Measurements from ENCODE around the gene SCGB1C1.
"Not testable (repeated sequence)": the region's sequence is repeated elsewhere in the genome, so short reads cannot be mapped to it uniquely, and the experiment has no call there.

Gene SCGB1C1

DNA sequence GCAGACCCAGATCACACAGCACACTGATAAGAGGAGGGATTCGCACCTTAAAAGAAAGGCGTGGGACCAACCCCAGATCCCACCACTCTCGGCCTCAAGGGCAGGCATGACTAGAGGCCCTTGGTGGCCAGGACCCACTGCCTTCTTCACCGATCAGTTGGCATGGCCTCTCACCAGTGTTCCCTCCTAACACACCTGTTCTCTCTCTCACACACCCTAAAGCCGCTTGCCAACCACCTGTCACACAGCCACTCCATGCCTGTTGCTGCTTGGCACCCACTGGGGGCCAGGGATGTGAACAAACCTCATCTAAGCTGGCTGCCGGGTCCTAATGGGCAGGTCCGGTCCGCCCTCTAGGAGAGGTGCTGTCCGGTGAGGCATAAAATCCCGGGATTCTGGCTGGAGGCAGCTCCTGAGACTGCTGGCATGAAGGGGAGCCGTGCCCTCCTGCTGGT, at the start of gene SCGB1C1:
SCGB1C1 (plus strand) TSS at position 405 of the 455 bp plus-strand sequence; CDS start at position 427, 22 bp downstream.
- in situ Hi-C loops (cut with MboI; ENCODE audit: low pct_unique_long_range_greater_than_20kb, low sequenced_read_pairs, unreplicated experiment); DNase-seq (ENCODE audit: low spot score): not testable (repeated sequence)

DNA sequence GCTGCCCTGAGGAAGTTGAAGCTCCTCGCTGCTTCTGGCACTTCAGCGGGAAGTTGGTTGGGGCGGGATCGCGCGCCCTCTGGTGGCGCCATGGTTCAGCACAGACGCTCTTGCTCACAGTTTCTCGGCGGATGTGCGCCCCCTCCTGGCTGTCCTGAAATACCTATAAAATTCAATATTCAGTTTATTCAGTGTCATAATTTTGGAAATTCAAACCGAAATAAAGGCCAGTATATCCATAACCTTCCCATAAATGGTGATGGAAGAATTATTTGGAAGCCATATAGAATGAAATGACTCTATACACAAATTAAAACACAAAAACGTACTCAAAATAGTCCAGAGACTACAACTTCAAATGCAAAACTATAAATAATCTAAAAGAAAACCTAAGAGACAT, 12.6 kb upstream of the SCGB1C1 start:
- DNase-seq (ENCODE audit: low spot score); in situ Hi-C loops (cut with MboI; ENCODE audit: low pct_unique_long_range_greater_than_20kb, low sequenced_read_pairs, unreplicated experiment): not testable (repeated sequence)

DNA sequence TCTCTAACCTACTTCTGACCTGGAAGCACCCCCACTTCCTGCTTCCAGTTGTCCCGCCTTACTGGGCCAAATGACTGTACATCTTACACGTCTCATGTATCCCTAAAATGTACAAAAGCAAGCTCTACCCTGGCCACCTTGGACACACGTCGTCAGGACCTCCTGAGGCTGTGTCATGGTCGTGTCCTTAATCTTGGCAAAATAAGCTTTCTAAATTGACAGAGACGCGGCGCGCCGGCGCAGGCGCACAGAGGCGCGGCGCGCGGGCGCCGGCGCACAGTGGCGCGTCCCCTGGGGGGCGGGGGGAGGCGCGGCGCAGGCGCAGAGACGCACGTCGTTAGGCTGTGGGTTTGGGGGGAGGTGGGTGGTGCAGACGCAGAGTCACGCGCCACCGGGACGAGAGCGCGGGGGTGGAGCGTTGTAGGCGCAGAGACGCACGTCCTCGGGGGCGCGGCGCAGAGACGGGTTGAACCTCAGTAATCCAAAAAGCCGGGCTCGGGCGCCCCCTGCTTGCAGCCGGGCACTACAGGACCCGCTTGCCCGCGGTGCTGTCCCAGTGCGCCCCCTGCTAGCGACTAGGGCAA, 3.6 kb upstream of the SCGB1C1 start:
- in situ Hi-C loops (cut with MboI; ENCODE audit: low pct_unique_long_range_greater_than_20kb, low sequenced_read_pairs, unreplicated experiment); DNase-seq (ENCODE audit: low spot score): not testable (repeated sequence)

DNA sequence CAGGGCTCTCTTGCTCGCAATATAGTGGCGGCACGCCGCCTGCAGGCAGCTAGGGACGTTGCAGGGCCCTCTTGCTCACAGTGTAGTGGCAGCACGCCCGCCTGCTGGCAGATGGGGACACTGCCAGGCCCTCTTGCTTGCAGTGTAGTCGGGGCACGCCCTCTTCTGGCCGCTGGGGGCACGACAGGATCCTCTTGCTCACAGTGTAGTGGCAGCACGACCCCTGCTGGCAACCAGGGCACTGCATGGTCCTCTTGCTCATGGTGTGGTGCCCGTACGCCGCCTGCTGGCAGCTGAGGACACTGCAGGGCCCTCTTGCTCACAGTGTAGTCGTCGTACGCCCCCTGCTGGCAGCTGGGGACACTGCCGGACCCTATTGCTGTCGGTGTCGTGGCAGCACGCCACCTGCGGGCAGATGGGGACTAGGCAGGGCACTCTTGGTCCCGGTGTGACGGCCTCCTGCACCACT, 3.0 kb upstream of the SCGB1C1 start:
- in situ Hi-C loops (cut with MboI; ENCODE audit: low pct_unique_long_range_greater_than_20kb, low sequenced_read_pairs, unreplicated experiment); DNase-seq (ENCODE audit: low spot score): not testable (repeated sequence)

DNA sequence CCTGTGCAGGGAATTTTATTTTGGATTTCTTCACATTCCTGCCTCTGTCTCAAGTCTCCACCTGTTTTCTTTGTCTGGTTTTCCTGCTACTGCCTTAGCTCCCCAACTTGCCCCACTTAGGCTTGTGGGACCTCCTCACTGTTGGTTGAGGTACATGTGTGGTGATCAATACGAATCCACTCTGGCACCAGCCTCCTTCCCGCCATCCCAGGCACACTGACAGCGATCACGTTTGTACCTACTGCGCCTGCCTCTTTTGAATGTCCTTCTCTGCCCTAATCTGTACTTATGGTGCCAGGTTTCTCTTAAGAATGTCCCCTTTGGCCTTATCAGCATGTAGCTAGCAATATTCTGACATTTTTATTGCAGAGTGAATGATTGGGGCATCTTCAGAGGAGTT, 2.3 kb upstream of the SCGB1C1 start:
- DNase-seq (ENCODE audit: low spot score); in situ Hi-C loops (cut with MboI; ENCODE audit: low pct_unique_long_range_greater_than_20kb, low sequenced_read_pairs, unreplicated experiment): not testable (repeated sequence)

DNA sequence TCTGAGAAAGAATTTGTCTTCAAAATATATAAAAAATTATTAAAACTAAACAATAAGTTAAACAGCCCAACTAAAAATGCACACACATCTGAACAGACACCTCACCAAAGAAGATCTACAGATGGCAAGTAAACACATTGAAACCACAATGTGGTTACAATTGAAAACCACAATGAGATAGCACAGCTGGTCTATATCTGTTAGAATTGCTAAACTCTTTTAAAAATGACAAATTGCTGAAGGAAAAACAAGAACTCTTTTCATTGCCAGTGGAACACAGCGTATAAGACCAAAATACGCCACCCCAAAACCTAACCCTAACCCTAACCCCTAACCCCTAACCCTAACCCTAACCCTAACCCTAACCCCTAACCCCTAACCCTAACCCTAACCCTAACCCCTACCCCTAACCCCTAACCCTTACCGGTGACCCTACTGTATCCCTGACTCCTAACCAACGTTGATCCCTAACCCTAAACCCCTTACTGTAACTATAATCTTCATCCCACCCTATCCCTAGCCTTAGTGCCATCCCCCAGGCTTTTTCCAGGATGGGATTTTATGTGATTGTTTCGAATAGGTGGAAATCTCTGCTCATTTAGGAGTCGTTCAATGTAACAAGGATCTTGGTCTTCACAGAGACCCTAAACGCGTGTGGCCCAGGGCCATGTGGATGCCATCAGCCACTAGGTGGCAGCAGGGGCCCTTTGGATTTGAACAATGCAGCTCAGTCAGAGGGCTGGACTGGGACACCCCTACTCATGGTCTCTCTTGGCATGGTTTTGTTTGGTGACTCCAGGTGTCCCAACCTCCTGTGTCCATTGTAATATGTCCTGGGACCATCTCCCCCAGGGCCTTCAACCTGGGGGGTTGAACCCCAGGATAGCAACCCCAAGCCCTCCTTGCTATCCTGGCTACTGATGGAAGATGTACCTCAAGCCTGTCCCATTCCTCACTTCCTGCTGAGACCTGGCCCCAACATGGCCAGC, 1.1 kb upstream of the SCGB1C1 start:
- TF ChIP-seq, protein P1, sequence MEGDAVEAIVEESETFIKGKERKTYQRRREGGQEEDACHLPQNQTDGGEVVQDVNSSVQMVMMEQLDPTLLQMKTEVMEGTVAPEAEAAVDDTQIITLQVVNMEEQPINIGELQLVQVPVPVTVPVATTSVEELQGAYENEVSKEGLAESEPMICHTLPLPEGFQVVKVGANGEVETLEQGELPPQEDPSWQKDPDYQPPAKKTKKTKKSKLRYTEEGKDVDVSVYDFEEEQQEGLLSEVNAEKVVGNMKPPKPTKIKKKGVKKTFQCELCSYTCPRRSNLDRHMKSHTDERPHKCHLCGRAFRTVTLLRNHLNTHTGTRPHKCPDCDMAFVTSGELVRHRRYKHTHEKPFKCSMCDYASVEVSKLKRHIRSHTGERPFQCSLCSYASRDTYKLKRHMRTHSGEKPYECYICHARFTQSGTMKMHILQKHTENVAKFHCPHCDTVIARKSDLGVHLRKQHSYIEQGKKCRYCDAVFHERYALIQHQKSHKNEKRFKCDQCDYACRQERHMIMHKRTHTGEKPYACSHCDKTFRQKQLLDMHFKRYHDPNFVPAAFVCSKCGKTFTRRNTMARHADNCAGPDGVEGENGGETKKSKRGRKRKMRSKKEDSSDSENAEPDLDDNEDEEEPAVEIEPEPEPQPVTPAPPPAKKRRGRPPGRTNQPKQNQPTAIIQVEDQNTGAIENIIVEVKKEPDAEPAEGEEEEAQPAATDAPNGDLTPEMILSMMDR (IDR thresholded peaks at IDR 0.05; ENCODE audit: extremely low read depth, insufficient read depth, missing control alignments): peak; percentile 58
- in situ Hi-C loops (cut with MboI; ENCODE audit: low pct_unique_long_range_greater_than_20kb, low sequenced_read_pairs, unreplicated experiment); DNase-seq (ENCODE audit: low spot score): not testable (repeated sequence)

DNA sequence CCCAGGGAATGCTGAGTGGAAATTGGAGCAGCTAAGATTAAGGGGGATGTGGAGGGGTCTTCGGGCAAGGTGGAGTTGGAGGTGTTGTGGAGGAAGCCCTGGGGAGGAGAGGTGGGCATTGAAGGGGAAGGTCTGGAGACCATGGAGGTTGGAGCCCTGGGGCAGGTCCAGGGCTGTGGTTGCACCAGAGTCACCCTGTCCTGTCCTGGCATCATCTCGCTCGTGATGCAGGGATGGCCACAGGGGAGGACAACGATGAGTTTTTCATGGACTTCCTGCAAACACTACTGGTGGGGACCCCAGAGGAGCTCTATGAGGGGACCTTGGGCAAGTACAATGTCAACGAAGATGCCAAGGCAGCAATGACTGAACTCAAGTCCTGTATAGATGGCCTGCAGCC, 603 bp downstream of the SCGB1C1 start:
- DNase-seq (ENCODE audit: low spot score); in situ Hi-C loops (cut with MboI; ENCODE audit: low pct_unique_long_range_greater_than_20kb, low sequenced_read_pairs, unreplicated experiment): not testable (repeated sequence)

DNA sequence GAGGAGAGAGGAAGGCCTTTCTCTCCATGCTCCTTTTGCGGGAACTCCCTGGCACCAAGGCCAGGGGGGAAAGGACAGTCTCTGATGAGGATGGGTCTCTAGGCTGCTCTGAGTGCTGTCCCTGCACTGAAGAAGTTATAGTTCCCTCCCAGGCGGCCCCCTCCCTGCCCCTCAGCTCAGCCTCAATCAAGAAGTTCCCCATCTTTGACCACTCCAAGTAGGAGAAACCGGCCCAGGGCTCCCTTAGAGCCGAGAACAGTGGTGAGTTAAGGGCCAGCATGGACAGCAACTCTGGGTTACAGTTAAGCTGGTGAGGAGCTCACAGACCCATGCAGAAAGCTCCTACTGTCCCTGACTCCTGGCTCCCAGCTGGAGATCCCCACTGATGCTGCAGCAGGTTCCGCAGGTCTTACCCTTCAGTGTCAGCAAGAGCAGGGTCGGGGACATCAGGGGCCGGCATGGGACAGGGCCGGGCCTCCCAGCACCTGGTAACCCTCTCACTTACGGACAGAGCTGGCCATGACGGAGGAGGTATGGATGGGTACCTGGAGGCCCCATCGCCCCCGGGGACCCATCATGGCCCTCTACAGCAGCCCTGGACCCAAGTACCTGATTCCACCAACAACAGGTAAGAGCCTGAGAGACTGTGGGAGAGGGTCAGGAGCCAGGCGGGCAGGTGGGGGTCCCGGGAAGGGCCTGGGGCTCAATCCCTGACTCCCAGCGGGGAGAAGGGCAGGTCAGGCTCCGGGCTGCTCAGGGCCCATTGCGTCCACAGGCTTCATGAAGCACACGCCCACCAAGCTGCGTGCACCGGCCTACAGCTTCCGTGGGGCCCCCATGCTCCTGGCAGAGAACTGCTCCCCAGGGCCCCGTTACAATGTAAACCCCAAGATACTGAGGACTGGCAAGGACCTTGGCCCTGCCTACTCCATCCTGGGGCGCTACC, 4.2 kb downstream of the SCGB1C1 start:
- TF ChIP-seq, protein P1 (IDR thresholded peaks at IDR 0.05; ENCODE audit: extremely low read depth, insufficient read depth, missing control alignments): no peak
- no peak for DNase-seq (ENCODE audit: low spot score)
- in situ Hi-C loops (cut with MboI; ENCODE audit: low pct_unique_long_range_greater_than_20kb, low sequenced_read_pairs, unreplicated experiment): no loop called here

DNA sequence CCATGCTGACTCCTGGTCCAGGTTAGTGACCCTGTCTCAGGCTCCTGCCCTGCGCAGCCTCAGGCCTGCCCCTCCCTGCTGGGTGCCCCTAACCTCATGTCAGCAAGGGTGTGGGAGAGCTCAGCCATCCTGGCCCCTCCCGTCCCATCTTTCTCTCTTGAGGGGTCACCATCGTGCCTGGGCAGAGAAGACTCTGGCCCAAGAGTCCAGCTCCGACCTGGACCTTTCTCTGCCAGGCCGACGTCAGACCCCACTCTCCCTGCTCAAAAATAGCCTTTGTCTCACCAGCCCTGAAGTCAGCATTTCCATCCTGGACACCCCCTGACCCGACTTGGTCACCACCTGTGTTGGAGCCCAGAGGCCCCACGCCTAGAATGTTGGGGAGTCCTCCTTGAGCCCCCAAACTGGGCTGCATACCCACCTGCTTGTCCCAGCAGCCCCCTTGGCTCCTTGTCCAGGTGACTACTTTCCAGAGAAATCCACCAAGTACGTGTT, 4.9 kb downstream of the SCGB1C1 start:
- DNase-seq (ENCODE audit: low spot score): no peak
- TF ChIP-seq, protein P1 (IDR thresholded peaks at IDR 0.05; ENCODE audit: extremely low read depth, insufficient read depth, missing control alignments): no peak
- in situ Hi-C loops (cut with MboI; ENCODE audit: low pct_unique_long_range_greater_than_20kb, low sequenced_read_pairs, unreplicated experiment): no loop called here

Measured in GM13977 (cell line).